H1 (cell line): ENCODE data around the gene ARL6IP6. TPM values are rescaled to one million over a fixed set of nuclear protein-coding genes. Genes with fewer than 3 reads are reported as not detected.

Source experiments
- CTCF ChIA-PET: fragments of 300-600 bp; sonication (Branson Sonifier 250); formaldehyde crosslinking; loops from one replicate; lab custom pipeline; 2021; ENCODE audit not compliant: partially characterized antibody; lab: Charles Lee
- POLR2A ChIA-PET: fragments of 300-600 bp; sonication (Branson Sonifier 250); formaldehyde crosslinking; loops from one replicate; lab custom pipeline; 2021; ENCODE audit warnings: inconsistent platforms; ENCODE audit not compliant: partially characterized antibody; lab: Charles Lee
- DNase-seq, 2 experiments: peaks; one replicate each; pipeline versions ENCODE4 v3.0.0 to v3.0.0-alpha.2; 2010 to 2022; ENCODE audit warnings: low spot score in 2 of 2, low read depth in 1 of 2, mixed read lengths in 1 of 2
- FAIRE-seq: peaks from 2 replicates; lab custom pipeline; 2011; peaks lifted over from hg19 to GRCh38; lab: Jason Lieb, UNC
- H2AFZ ChIP-seq: 2 replicates; pipeline ENCODE4 v1.8.1; 2012; ENCODE audit warnings: low read length, inconsistent platforms
- H2AK5ac ChIP-seq: 2 replicates; pipeline ENCODE4 v1.6.1; 2013; ENCODE audit warnings: low read depth, low read length
- H2BK120ac ChIP-seq: replicated peaks from 2 replicates; pipeline ENCODE3; 2013; ENCODE audit warnings: low read depth, low read length, inconsistent platforms
- H2BK12ac ChIP-seq: 2 replicates; pipeline ENCODE4 v1.6.1; 2013; ENCODE audit warnings: low read depth, low read length
- H2BK15ac ChIP-seq: 2 replicates; pipeline ENCODE4 v1.6.1; 2013; ENCODE audit warnings: low read length
- H2BK20ac ChIP-seq: 2 replicates; pipeline ENCODE4 v1.6.1; 2013; ENCODE audit warnings: low read length
- H2BK5ac ChIP-seq: 2 replicates; pipeline ENCODE4 v1.6.1; 2013; ENCODE audit warnings: low read depth, low read length
- H3K14ac ChIP-seq: 2 replicates; pipeline ENCODE4 v1.6.1; 2013; ENCODE audit warnings: inconsistent platforms; ENCODE audit not compliant: insufficient read length
- H3K18ac ChIP-seq: 2 replicates; pipeline ENCODE4 v1.6.1; 2013; ENCODE audit warnings: low read length; ENCODE audit errors: extremely low read depth
- H3K23ac ChIP-seq: 2 replicates; pipeline ENCODE4 v1.6.1; 2013; ENCODE audit warnings: inconsistent platforms; ENCODE audit not compliant: insufficient read length
- H3K23me2 ChIP-seq: 2 replicates; pipeline ENCODE4 v1.6.1; 2013; ENCODE audit warnings: low read depth, low read length
- H3K27ac ChIP-seq: 2 replicates; pipeline ENCODE4 v1.6.1; 2011; ENCODE audit warnings: low read depth, low read length, inconsistent platforms
- H3K27me3 ChIP-seq, 4 experiments: replicated peaks in 1 of 4; 1 replicate in 1 of 4; 2 replicates in 3 of 4; pipeline versions ENCODE4 v1.6.1 to v1.8.1; 2011 to 2013; ENCODE audit warnings: low read length in 3 of 4, mild to moderate bottlenecking in 3 of 4, inconsistent platforms in 2 of 4, mixed read lengths in 2 of 4, moderate library complexity in 1 of 4; ENCODE audit not compliant: control insufficient read depth in 3 of 4, insufficient read depth in 3 of 4; ENCODE audit errors: extremely low read depth in 1 of 4
- H3K36me3 ChIP-seq, 4 experiments: 2 replicates each; pipeline versions ENCODE4 v1.6.1 to v1.8.1; 2011 to 2013; ENCODE audit warnings: mild to moderate bottlenecking in 4 of 4, low read length in 3 of 4, moderate library complexity in 2 of 4, control low read depth in 1 of 4, inconsistent platforms in 1 of 4; ENCODE audit not compliant: insufficient read depth in 4 of 4, control insufficient read depth in 2 of 4
- H3K4ac ChIP-seq: replicated peaks from 2 replicates; pipeline ENCODE3; 2013; ENCODE audit warnings: low read length, low read depth, mixed read lengths, inconsistent platforms; ENCODE audit not compliant: insufficient read length
- H3K4me1 ChIP-seq, 4 experiments: replicated peaks in 1 of 4; 1 replicate in 1 of 4; 2 replicates in 3 of 4; pipeline versions ENCODE4 v1.6.1 to v1.8.1; 2011 to 2013; ENCODE audit warnings: low read length in 3 of 4, inconsistent platforms in 2 of 4, mixed read lengths in 1 of 4; ENCODE audit not compliant: insufficient read depth in 4 of 4, control insufficient read depth in 3 of 4
- H3K4me2 ChIP-seq, 2 experiments: 2 replicates each; pipeline versions ENCODE4 v1.6.1 to v1.8.1; 2011 to 2013; ENCODE audit warnings: low read depth in 2 of 2, low read length in 2 of 2, control low read depth in 1 of 2, inconsistent platforms in 1 of 2, mild to moderate bottlenecking in 1 of 2; ENCODE audit not compliant: insufficient read depth in 1 of 2
- H3K4me3 ChIP-seq, 4 experiments: fragments of 200-600, 300-600 bp in 1 of 4; sonication (generic), shearing (Covaris generic), sonication (Bioruptor Twin) in 1 of 4; 2 replicates each; pipeline versions ENCODE4 v1.5.1 to v1.8.1; 2011 to 2016; ENCODE audit warnings: low read length in 4 of 4, low read depth in 3 of 4, control low read depth in 2 of 4, inconsistent platforms in 2 of 4, mild to moderate bottlenecking in 2 of 4, mixed read lengths in 1 of 4, moderate library complexity in 1 of 4; ENCODE audit not compliant: insufficient read depth in 2 of 4; ENCODE audit errors: extremely low read depth in 1 of 4
- H3K56ac ChIP-seq: replicated peaks from 2 replicates; pipeline ENCODE3; 2013; ENCODE audit warnings: low read depth, mild to moderate bottlenecking, mixed read lengths, low read length, inconsistent platforms; ENCODE audit not compliant: insufficient read length
- H3K79me1 ChIP-seq: 2 replicates; pipeline ENCODE4 v1.6.1; 2013; ENCODE audit warnings: low read depth, low read length, control low read depth
- H3K79me2 ChIP-seq, 2 experiments: 2 replicates each; pipeline versions ENCODE4 v1.6.1 to v1.8.1; 2012 to 2013; ENCODE audit warnings: low read length in 2 of 2, mild to moderate bottlenecking in 2 of 2, inconsistent platforms in 1 of 2; ENCODE audit not compliant: insufficient read depth in 2 of 2, control insufficient read depth in 1 of 2
- H3K9ac ChIP-seq, 4 experiments: replicated peaks in 1 of 4; 1 replicate in 1 of 4; 2 replicates in 3 of 4; pipeline versions ENCODE4 v1.6.1 to v1.8.1; 2011 to 2013; ENCODE audit warnings: low read depth in 3 of 4, low read length in 3 of 4, control low read depth in 2 of 4, mild to moderate bottlenecking in 2 of 4, moderate library complexity in 2 of 4, inconsistent platforms in 1 of 4; ENCODE audit errors: extremely low read depth in 1 of 4
- H3K9me3 ChIP-seq, 2 experiments: 2 replicates each; pipeline versions ENCODE4 v1.6.1 to v1.8.1; 2012 to 2013; ENCODE audit warnings: mild to moderate bottlenecking in 2 of 2, moderate library complexity in 2 of 2, control low read depth in 1 of 2, inconsistent platforms in 1 of 2, low read depth in 1 of 2, low read length in 1 of 2, mixed read lengths in 1 of 2; ENCODE audit not compliant: insufficient read depth in 2 of 2
- H4K20me1 ChIP-seq, 2 experiments: replicated peaks in 1 of 2; 2 replicates each; pipeline versions ENCODE3 to v1.8.1; 2011 to 2013; ENCODE audit warnings: inconsistent platforms in 2 of 2, low read length in 2 of 2, mild to moderate bottlenecking in 1 of 2; ENCODE audit not compliant: insufficient read depth in 2 of 2, control insufficient read depth in 1 of 2
- H4K5ac ChIP-seq: 2 replicates; pipeline ENCODE4 v1.6.1; 2013; ENCODE audit warnings: low read length, low read depth, mixed read lengths, inconsistent platforms; ENCODE audit not compliant: insufficient read length
- H4K8ac ChIP-seq: 2 replicates; pipeline ENCODE4 v1.8.0; 2013; ENCODE audit warnings: mild to moderate bottlenecking, moderate library complexity, low read length, inconsistent platforms; ENCODE audit not compliant: insufficient read depth; ENCODE audit errors: extremely low read depth
- H4K91ac ChIP-seq: replicated peaks from 2 replicates; pipeline ENCODE3; 2013; ENCODE audit warnings: low read length, mixed read lengths, inconsistent platforms; ENCODE audit not compliant: insufficient read length
- BRCA1 ChIP-seq: IDR thresholded peaks from 2 replicates; pipeline ENCODE4 v1.6.1; 2012; ENCODE audit warnings: low read depth, low read length, improper control_type of control experiment
- CEBPB ChIP-seq: IDR thresholded peaks from 2 replicates; pipeline ENCODE4 v1.6.1; 2012; ENCODE audit warnings: low read depth, low read length
- MAX ChIP-seq: IDR thresholded peaks from 2 replicates; pipeline ENCODE4 v1.6.1; 2012; ENCODE audit warnings: inconsistent platforms
- POLR2A ChIP-seq, 2 experiments: IDR thresholded peaks; 1 replicate in 1 of 2; 2 replicates in 1 of 2; pipeline ENCODE4 v1.6.1; 2011; ENCODE audit warnings: low read depth in 2 of 2, low read length in 2 of 2, mild to moderate bottlenecking in 2 of 2; ENCODE audit errors: control extremely low read depth in 1 of 2
- SIN3A ChIP-seq, 2 experiments: IDR thresholded peaks in 1 of 2; conservative IDR thresholded peaks in 1 of 2; 2 replicates each; pipeline ENCODE4 v1.6.1; 2011 to 2012; ENCODE audit warnings: low read length in 2 of 2, improper control_type of control experiment in 1 of 2, low read depth in 1 of 2, mild to moderate bottlenecking in 1 of 2
- WGBS, 2 experiments: shearing (Covaris generic) in 1 of 2; methylation state at CpG; one replicate each; pipeline versions ENCODE4 v1.1.6 to v1.1.7; 2013 to 2015; ENCODE audit warnings: low lambda C conversion rate in 2 of 2, mixed read lengths in 2 of 2, inconsistent platforms in 1 of 2, low coverage in 1 of 2, missing lambda C conversion rate in 1 of 2; ENCODE audit not compliant: insufficient replicate concordance in 2 of 2, insufficient coverage in 1 of 2, insufficient read length in 1 of 2; ENCODE audit errors: extremely low coverage in 1 of 2, missing lambda C conversion rate in 1 of 2; 5-methylcytosine and 5-hydroxymethylcytosine counted together
- polyA plus RNA-seq, 7 experiments: library from polyadenylated mRNA; depleted of rRNA in 3 of 7; stranded (reverse) in 5 of 7; unstranded in 2 of 7; fragments of >200 nt in 5 of 7; fragments of 200-250 nt in 2 of 7; gene quantifications; 1 replicate in 5 of 7; 2 replicates in 1 of 7; 4 replicates in 1 of 7; pipeline versions ENCODE4 v1.2.1 to v1.2.3, GENCODE V29; 2011 to 2013; ENCODE audit warnings: missing spikeins in 2 of 7, mixed read lengths in 2 of 7
- total RNA-seq: library from RNA; stranded (reverse); fragmentation: NEBNext Ultra II Directional; extraction: Animal tissue kit (Norgen Biotek cat#: 25700); gene quantifications from 2 replicates; pipeline ENCODE4 v1.2.1, GENCODE V29; 2021

ARL6IP6 gene
- total and polyA plus RNA-seq, 2 of the 8 experiments (the other 6 are each of a cell fraction or from before 2014, with no cell fraction given) = 47.3 to 92.9 TPM

- H4K20me1 ChIP-seq = peaks cover 7 to 8% of the 10 kb centered on the region in 2 experiments
- H4K8ac ChIP-seq = no peak overlapping the region
- no peaks in the 10 kb centered on the region for H3K27me3 ChIP-seq
- H2AFZ ChIP-seq = no peak overlapping the region
- H4K91ac ChIP-seq = no peak overlapping the region
- H3K4me2 ChIP-seq = no peak overlapping the region
- H3K79me2 ChIP-seq = peaks cover 2 to 71% of the 10 kb centered on the region in 2 experiments; a peak in 3 of 4 replicates
- no peak overlapping the region for H4K5ac ChIP-seq
- no peak overlapping the region for H2AK5ac ChIP-seq
- H3K14ac ChIP-seq = no peak overlapping the region
- DNase-seq = no peak
- H3K27ac ChIP-seq = no peak overlapping the region
- no peak overlapping the region for H3K9ac ChIP-seq
- POLR2A ChIA-PET = interaction anchor here (0.6 to 2.1 kb wide), 6 partner anchors 9 to 33 kb away, joined by 3 to 17 read pairs (median 4); partner anchors contain the start of genes ARL6IP6 and PRPF40A
- H3K56ac ChIP-seq = no peak overlapping the region
- H3K36me3 ChIP-seq = peaks cover 0 to 17% (median under 1%) of the 10 kb centered on the region in 4 experiments; a peak in 5 of 8 replicates
- H3K23me2 ChIP-seq = no peaks in the 10 kb centered on the region
- H3K4me1 ChIP-seq = no peaks in the 10 kb centered on the region
- H2BK5ac ChIP-seq = no peak overlapping the region
- no peak for FAIRE-seq
- H2BK12ac ChIP-seq = no peak overlapping the region
- no peaks in the 10 kb centered on the region; the same call in 1 of the 2 replicates for H3K79me1 ChIP-seq
- H3K23ac ChIP-seq = no peak overlapping the region
- H3K4ac ChIP-seq = no peak overlapping the region
- no peak for TF ChIP-seq MAX
- no peak for TF ChIP-seq SIN3A (conservative IDR thresholded peaks at IDR 0.05 in 1 of 2, IDR thresholded peaks at IDR 0.05 in 1 of 2; ENCODE audit: low read depth in 1 of 2, low read length in 2 of 2)
- TF ChIP-seq BRCA1 = no peak
- no peak for TF ChIP-seq POLR2A (IDR thresholded peaks at IDR 0.05; ENCODE audit: control extremely low read depth in 1 of 2, low read depth in 2 of 2, low read length in 2 of 2)
- no peak for TF ChIP-seq CEBPB
- no peak overlapping the region for H3K4me3 ChIP-seq
- CTCF ChIA-PET = interaction anchor here (0.6 to 2.2 kb wide), 6 partner anchors 12 to 64 kb away, joined by 3 to 8 read pairs (median 4); partner anchors contain the start of gene PRPF40A
- H3K9me3 ChIP-seq = no peaks in the 10 kb centered on the region
- H2BK20ac ChIP-seq = no peak overlapping the region
- no peak overlapping the region for H2BK15ac ChIP-seq
- WGBS, 2 experiments = 89% methylated on average over 2 of the region's 2 CpGs; no CpG with 5 or more reads in 1 of the 2 experiments
- no peak overlapping the region for H2BK120ac ChIP-seq
- no peak overlapping the region for H3K18ac ChIP-seq
Measured at GRCh38 chr2:152729844-152730243, 11.4 kb downstream of the ARL6IP6 start.
